Stimulated activated CD4-positive, alpha-beta T cell treated with anti-CD3 and anti-CD28 coated beads, Interleukin-4, amount 100 ng/mL, for 4 hours (primary cell): ENCODE results near the gene CCR5AS.
"Not testable (repeated sequence)": the region's sequence is repeated elsewhere in the genome, so short reads cannot be mapped to it uniquely, and the experiment has no call there.

Source experiments
- DNase-seq, 2 experiments: peaks; one replicate each; pipeline ENCODE4 v3.0.0-alpha.2; 2020

CCR5AS gene

DNA sequence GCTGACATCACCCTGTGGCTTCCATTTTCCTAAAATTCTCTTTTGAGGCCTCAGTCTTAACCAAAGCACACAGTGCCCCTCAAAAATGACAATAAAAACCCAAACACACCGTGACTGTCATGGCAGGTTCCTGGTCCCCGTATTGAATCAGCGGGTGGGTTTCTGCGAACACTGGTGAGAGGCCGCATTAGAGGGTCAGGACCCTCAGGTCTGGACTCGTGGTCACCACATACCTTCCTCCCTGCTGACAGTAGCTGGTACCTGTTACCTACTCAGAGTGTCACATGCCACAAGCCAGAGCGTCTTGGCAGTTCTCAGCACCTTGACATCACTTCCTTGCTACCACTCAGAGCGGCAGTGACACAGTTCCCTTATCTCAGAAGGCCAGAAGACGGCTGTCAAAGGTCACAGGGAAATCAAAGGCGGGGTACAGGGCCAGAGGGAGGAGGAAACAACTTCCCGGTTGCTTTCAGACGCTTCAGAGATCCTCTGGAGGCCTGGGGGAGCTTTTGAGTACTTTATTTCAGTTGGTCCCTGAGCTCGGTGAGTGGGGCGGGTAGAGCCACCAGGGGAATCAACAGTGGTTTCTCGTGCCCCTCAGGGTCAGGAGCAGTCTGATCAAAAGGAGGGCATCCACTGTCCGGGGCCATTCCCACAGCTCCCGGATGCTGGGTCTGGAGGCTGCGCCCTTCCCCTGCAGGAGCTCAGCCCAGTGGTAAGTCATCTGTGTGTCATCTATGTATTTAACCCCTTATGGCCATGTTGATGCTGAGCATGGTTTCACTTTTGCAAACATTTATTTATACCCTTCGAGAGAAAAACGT is at the start of gene CCR5AS, which contains the start of gene CCRL2:
TSS of gene CCR5AS (minus strand) at position 279 of the 824 bp plus-strand sequence.
TSS of gene CCRL2 (plus strand) at position 472 of the 824 bp plus-strand sequence. CDS start 821 bp downstream, outside the sequence.
- DNase-seq, result peak; percentile 3 to 41

DNA sequence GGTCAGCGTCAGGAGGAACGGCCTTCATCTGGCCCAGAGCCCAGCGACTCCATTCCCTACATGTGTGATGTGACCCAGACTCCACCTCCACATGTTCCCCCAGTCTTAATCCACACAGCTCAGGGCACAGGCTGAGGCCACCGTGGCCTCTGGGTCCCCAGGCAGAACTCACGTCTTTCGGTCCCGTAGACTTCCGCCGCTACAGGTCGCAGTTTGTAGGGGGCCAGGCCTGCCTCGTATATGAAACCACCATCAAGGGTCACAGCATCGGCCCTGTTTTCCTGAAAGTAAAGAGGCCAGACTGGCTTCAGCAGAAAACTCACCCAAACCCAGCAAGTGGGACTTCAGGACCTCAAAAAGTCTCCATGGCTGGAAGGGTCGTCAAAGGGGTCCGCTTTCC is 49.3 kb upstream of the CCR5AS start:
- no peak for DNase-seq

DNA sequence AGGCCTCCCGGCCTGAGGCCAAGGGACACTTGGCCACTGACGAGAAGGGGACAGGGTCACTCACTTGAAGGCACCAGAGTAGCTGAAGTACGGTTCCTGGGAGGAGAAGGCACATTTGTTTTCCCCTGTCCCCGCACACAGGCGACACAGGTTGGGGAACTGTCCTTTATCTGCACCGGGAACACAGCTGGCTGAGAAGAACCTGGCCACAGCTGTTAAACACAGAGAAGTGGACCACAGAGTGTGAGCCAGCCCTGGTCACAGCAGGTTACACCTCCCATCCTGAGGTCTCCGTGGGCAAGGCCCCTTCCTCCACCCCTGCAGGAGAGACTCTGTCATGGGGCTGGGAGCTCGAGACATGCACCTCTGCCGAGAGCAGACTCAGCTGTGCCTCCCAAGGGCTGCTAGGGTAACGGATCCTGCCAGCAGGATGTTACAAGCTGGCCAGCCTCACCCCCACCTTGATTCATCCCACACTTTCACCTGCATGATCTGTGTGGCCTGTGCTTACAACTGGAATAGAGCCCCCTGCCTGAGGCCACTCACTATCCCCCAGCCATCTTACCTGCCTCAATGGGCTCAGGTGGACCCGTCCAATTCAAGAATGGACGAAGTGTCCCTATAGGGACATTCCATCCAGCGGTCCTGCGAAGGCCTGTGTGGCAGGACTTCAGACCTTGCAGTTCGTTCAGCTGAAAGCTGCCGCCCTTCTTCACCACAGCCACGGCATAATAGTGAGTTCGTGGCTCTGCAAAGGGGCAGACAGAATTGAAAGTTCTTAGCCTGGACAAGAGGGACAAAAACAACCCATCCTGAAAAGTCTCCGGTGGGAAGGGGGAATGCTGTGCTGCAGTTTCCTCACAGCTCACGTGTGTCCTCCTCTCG is 48.6 kb upstream of the CCR5AS start:
- no peak for DNase-seq

DNA sequence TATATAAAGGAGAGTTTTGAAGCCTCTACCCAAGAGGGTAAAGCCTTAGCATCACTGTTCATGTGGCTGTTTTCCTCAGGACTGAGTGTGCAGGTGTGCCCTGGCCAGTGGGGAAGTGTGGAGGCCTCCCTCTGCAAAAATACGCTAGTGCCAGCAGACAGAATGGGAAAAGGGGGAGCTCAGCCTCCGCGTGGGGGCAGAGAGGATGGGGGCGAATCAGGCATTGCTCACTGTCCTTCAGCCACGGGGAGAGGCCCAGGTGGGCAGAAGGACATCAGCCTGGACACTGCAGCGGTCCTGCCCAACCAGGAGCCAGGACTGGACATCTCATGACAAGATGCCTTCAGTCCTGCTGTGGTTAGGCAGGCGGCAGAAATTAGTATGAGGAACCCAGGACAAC is 47.7 kb upstream of the CCR5AS start:
- no peak for DNase-seq

DNA sequence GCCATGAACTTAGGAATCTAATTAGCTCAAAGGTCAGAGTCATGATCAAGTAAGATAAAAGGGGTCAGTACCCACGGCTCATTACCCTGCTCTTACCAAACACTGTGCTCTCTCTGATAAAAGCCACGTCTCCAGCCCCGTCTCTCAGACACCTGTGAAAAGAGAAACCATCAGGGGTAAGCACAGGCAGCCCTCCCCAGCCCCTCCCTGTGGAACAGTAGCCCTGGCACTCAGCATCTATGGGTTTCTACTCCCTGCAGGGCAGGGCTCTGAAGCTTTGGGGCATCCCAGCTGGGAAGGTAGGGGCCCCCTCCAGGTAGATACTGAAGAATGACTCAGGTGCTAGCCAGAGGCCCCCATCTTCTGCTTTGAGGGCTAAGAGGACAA is 47.3 kb upstream of the CCR5AS start:
- no peak for DNase-seq

DNA sequence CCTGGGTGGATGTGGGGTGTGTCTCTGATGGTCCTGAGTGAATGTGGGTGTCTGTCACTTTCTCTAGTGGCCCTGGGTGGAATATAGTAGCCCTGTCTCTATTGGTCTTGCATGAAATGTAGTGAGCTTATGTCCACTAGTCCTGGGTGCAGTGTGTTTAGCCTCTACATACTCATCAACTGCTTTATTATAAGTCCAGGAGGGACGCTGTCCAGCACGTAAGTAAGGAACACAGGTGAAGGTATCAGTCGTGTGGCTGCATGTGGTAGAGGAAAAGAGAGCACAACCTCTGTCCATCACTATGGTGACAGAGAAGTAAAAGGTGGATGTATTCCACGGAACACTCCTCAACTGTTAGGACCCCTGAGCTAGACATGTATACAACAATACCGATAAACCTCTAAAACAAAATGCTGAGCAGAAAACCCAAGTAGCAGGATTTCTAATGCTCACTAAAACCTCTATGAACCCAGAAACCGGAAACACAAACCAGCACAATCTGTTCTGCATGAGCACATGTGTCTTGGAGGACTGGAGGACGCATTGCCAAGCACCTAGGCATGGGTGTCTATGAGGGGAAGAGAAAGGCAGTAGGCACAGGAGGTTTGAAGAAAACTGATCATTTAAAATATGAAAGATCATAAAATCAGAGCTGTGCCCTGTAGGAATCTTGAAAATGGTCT is 46.8 kb upstream of the CCR5AS start:
- no peak for DNase-seq

DNA sequence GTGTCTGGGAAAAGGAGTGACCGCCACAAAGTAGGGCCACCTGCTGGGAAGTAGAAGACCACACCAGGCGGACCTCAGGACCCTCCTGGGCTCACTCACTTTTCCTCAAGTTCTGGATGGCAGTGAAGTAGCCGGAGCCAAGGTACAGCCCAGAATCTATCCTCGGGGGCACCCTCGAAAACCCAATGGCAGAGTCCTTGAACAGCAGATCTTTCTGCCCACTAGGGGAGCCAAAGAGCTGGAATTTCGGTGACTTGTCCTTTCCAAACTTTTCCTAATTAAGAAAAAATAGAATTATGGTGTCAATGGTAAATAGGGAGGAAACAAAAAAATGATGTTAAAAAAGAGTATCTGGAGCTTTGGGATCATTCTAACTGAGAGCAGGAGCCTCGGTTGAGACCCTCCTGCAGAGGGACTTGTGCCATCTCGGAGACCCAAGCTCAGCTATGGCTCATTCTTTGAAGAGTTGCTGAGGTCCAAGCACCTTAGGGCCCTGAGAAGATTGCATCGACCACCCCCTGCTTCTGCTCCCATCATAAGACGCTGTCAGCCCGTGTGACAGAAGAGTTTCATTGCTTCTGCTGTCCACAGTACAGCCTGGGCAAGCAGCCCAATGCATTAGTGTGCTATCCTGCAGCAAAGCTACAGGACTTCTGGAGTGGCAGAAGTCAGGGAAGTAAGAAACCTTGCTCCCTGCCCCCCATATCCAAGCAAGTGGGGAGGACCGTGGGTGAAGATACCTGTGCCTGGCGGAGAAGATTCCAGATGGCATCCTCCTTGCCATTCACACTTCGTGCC is 43.1 kb upstream of the CCR5AS start:
- DNase-seq, result no peak

DNA sequence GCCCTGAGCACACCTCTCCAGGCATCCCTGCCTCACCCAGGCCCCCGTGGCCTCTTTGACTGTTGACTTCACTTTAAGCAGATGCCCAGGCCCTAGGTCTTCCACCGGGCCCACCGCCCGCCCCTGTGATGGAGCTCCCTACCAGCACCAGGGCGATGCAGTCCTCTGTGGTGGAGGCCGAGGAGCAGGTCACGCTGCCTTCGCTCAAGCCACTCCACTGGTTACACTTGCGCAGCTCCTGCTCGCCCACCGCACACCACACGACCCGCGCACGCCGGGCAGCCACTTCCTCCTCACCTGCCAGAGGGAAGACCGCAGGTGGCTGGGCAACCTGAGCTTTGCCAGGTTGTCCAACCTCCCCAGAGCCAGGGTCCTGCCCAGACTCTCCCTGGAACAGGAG is 41.9 kb upstream of the CCR5AS start:
- no peak for DNase-seq

DNA sequence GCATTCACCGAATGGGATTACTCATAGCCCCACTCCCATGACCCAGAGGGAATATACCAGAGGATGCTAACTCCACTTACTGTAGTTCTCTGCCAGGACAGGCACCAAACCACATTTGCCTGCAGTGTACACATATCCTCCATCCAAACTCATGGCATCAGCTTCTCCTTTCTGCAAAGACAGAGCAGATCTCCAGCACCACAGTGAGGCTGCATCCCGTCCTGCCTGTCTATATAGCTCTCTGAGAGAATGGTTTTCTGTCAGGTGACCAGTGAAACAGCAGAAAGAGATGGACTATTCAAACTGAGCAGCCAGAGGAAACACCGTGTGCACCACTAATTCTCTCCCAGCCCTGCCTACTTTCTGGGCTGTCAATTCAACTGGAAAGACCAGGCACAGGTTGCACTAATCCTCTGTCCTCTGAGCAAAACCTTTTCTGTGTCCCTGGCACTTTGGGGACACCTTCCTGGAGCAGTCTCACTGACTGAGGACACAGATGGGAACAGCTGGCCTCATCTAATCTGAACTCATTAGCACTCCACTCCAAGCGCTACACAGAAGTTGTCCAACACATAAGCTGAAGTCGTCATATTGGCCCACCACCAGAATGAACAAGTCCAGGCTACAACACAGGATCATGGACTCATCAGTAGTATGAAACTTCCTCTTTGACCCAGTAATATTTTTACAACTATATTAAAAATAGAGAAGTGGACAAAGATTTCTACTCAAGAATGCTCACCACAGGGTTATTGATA is 40.5 kb upstream of the CCR5AS start:
- no peak for DNase-seq

DNA sequence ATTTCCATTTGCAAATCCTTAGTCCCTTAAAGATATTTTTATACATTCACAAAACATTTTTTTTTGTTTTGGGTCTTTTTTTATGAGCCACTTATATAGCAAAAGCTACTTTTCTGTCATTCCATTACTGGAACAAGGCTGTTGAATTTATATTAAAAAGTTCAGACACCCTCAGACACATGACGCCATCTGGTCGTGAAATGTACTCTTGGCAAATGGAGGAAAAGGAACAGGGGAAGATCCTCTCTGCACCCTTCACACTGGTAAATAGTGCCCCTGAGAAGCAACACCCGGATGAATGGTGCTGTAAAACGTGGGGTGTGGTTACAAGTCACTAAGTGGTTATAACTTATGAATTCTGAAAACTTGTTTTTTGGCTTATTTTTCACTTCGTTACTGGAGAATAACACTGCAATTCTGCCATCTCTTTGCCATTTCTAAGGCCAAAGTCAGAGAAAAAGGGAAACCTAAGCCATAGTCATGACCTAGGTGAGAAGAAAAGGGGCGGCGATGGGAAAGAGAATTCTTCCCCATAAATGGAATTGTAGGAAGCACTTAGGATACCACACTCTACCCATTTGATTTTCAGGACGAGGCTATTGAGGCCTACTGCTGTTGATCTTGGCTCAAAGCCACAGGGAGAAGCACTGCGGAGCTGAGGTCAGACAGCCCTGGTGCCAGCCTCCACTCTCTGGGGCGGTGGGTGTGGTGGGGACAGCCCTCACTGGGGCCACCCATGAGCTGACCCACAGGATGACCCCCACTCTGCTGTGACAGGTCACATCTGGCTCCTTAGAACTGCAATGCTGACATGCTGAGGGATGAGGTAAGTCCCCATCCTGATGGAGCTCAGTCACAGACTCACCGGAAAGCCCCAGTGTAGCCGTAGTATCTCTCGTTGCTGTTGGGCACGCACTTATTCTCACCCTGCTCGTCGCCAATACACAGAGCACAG is 36.0 kb upstream of the CCR5AS start:
- no peak for DNase-seq

DNA sequence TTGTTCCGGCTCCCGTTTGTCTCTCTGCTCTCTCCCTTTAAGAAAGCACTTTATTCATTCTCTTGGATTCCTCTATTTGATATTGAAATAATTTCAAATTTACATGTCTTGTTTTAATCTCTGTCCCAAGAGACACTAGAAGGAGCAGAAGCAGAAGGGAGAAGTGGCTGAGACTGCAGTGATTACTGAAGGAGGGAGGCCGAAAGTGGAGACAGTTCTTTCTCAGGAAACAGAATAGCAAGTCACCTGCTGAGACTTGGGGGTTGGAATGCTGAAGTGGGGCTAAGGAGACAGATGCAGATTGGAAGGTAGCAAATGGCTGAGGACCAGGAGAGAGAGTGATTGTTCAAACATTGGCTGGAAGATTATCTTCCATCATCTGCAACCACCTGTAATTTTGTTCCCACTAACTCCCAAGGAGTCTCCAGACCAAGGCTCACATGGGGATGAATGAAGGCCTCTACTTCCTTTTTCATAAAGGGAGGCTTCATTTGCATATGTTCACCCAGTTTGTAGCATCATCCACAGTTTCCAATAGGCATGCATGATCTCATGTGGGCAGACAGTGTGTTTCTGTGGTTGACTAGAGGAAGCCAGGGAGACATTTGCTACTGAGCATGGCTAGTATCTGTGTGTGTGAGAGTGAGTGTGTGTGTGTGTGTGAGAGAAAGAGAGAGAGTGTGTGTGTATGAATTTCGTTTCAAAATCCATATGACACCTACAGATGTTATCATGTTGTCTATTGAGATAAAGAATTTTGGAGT is 33.8 kb upstream of the CCR5AS start:
- DNase-seq, result peak in 1 of 2 experiments; percentile 4

DNA sequence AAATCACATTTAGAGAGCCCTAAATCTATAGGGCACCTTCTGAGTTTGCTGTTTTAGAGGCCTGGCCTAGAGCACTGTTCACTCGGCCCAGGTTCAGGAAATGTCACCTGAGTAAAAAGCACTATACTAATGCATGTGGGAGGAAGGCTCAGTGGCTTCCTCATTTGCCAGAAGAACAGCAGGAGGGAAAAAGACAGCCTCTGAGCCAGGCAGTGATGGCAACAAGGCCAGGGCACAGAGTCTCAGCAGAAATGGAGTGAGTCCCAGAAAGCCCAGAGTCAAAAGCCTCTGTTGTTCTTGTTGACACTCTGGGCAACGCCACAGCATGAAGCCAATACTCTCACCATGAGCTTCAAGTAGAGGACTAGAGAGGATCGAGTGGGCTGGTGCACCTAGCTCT is 32.0 kb upstream of the CCR5AS start:
- no peak for DNase-seq

DNA sequence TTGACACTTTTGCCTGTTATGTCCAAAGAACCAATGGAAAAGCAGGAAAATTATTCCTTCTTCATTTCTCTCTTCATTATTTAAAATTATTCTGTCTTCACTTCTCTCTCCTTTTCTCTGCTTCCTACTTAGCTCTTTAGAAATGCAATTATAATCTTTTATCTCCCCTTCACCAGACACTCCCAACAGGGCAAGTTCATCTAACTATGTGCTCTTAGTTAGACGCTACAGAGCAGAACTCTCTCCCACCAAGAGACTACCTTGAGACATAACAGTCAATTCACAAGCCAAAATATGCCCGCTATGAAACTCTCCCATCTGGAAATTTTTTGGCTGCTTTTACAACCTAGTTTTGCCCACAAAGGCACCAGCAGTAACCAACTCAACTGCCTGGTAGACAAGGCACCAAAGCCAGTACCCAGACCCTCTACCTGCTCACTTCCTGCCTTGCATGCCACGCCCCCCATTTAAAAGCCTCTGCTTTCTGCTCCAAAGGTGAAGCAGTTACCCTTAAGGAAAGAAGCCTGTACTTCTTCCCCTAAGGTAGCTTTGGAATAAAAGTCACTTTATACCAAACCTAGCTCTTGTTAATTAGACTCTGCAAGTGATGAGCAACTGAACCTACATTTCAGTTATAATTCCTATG is 28.3 kb upstream of the CCR5AS start:
- no peak for DNase-seq

DNA sequence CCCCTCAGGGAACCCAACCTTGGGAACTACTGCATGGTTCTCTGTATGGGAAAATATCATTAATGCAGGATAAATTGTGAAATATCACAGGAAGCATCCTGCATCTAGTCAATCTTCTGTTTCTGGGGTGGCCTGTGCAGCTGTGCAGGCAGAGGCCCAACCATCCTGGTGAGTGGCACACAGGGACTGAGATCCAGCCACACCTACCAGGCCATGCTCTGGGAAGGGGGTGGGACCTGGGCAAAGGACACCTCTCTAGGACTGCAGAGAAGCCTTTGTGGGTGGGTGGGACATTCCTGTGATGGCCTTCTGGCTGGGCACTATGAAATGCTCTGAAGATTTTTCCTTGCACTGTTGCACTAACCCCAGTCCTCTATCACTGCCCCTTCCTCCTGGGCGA is 27.0 kb upstream of the CCR5AS start:
- no peak for DNase-seq

DNA sequence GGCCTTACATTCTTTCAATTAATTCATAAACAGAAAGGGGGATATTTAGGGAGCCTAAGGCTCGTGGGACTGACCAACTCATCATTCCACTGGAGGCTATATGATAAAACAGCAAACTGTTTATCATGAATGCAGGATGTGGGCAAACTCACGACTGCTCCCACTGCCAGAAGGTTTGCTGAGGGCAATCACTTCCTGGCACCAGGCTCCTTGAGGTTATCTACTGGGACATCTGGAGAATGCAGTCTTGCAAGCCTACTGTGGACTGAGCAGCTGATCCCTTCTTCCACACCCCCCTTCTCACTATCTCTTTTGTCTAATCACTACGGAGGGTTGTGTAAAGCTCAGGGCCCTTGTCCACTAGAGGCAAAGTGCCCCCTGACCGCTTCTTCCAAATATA is 26.3 kb upstream of the CCR5AS start:
- DNase-seq, result not testable (repeated sequence)

DNA sequence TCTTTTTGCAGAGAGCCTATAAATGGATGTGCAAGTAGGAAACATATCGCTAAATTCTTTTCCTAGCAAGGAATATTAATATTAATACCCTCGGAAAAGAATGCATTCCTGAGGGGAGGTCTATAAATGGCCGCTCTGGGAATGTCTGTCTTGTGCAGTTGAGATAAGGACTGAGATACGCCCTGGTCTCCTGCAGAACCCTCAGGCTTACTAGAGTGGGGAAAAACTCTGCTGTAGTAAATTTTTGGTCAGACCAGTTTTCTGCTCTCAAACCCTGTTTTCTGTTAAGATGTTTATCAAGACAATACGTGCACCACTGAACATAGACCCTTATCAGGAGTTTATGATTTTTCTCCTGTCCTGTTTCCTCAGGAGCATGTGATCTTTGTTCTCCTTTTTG is 25.0 kb upstream of the CCR5AS start:
- DNase-seq, result not testable (repeated sequence)

DNA sequence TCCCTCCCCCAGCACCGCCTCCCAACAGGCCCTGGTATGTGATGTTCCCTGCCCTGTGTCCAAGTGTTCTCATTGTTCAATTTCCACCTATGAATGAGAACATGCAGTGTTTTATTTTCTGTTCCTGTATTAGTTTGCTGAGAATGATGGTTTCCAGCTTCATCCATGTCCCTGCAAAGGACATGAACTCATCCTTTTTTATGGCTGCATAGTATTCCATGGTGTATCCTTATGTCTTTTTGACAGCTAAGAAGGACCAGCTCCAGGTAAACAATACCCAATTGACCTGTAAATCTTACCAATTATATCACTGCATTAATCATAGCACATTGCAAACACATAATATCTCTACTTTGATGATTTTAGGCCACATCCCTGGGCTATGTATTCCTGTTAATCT is 24.0 kb upstream of the CCR5AS start:
- not testable (repeated sequence) for DNase-seq

DNA sequence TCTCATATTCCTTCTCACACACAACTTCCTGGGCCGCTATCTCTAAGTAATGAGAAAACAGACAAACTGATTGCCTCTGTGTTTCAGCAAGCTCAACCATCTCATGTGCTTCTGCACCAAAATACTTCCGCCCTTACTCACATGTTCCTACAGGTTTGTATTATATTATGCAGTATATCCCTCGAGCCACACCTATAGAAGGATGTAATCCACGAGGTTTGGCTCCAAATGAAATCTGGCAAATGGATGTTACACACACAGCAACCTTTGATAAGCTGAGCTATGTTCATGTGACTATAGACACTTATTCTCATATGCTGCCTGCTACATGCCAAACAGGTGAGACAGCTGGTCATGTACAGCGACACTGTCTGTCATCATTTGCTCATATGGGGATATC is 22.8 kb upstream of the CCR5AS start:
- DNase-seq, result no peak

DNA sequence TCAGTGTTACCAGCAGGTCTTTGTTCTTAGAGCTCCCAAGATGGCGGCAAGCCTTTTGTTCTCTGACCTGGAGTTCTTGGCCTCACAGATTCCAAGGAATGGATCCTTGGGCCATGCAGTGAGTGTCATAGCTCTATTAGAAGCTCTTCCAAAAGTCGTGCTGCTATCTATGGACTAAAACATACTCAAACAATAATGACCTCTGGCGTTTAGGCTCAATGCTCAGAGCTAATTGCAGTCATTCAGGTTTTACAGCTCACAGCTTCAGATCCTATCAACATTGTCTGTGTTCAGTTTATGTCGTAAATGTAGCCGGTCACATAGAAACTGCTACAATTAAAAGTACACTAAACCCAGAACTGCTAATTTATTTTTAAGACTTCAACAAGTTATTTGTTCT is 22.4 kb upstream of the CCR5AS start:
- no peak for DNase-seq
